ENCODE results near the gene ARIH2. TPM values are rescaled to one million over a fixed set of nuclear protein-coding genes. Genes with fewer than 3 reads are reported as not detected.

ARIH2 gene
- total and polyA plus RNA-seq, 2 of the 4 experiments (the other 2 are of a cell fraction): 62.3 to 93.7 TPM

DNA sequence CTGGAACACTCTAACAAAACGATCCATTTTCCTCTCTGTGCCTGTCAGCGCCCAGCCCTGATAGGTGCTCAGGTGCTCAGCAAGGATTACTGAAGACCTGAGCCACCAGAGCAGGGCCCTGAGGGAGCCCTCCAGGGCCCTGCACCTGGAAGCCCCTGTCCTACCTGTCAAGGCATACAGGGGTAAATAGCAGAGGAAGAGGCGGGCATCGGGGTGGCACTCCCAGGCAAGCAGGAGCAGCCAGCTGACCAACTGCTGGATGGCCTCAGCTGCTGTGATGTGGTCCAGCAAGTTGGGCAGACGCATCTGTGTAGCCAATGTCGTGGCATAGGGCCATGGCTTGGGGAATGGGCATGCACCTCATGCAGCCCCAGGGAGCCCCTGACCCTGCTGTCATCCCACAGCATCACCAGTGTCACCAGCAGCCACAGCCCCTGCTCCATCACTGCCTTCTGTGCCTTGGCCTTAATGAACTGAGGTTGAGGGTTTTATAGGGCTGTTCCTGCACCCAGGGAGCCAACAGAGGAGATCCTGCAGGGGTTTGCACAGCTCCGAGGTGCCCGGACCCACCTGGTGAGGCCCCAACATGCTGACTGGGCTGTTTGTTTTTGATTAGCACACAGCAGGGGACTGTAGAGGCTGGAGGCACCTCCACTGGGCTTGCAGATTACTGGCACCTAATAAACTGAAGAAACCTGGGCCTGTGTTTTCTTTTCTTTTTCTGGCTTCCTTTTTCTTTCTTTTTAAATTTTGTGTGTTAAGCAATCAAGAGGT lies 80.6 kb downstream of the ARIH2 start (continued):
- TF ChIP-seq, protein P1, sequence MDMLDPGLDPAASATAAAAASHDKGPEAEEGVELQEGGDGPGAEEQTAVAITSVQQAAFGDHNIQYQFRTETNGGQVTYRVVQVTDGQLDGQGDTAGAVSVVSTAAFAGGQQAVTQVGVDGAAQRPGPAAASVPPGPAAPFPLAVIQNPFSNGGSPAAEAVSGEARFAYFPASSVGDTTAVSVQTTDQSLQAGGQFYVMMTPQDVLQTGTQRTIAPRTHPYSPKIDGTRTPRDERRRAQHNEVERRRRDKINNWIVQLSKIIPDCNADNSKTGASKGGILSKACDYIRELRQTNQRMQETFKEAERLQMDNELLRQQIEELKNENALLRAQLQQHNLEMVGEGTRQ (IDR thresholded peaks at IDR 0.05; ENCODE audit: low read depth, low read length): no peak
- no peak for TF ChIP-seq CEBPB (IDR thresholded peaks at IDR 0.05; ENCODE audit: low read depth, low read length)
- TF ChIP-seq MXI1 (IDR thresholded peaks at IDR 0.05; ENCODE audit: borderline replicate concordance, low read depth, low read length): no peak
- TF ChIP-seq FOS (IDR thresholded peaks at IDR 0.05; ENCODE audit: low read depth, low read length): no peak

DNA sequence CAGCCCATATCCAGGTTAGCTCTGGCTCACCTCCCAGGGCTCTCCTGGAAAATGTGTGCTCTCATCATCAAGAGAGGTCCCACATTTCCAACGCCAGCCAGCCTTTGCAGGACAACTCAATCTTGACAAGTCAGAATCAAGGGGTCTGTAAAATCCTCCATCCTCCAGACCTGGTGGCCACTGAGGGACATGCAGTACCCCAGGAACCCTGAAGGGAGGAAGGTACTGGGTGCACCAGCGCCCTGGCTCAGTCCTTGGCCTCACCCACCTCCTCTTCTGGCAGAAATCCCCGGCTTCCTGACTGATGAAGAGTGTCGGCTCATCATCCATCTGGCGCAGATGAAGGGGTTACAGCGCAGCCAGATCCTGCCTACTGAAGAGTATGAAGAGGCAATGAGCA lies 82.5 kb downstream of the ARIH2 start:
- no peak overlapping the region for H4K5ac ChIP-seq (ENCODE audit: low read depth, low read length)
- no peak overlapping the region for H3K27ac ChIP-seq (ENCODE audit: insufficient read depth, low read length)
- H3K27me3 ChIP-seq (ENCODE audit: control insufficient read depth, insufficient read depth, low read length): no peaks in the 10 kb centered on the region
- no peak overlapping the region for H2BK5ac ChIP-seq (ENCODE audit: low read depth, low read length, poor library complexity, severe bottlenecking)
- in situ Hi-C loops (cut with MboI; ENCODE audit: low sequenced_read_pairs): no loop called here
- CTCF ChIA-PET: no interaction called here
- no peak overlapping the region for H2AK5ac ChIP-seq (ENCODE audit: low read depth, low read length)
- no peaks in the 10 kb centered on the region; the same call in 1 of the 2 replicates for H4K20me1 ChIP-seq (ENCODE audit: insufficient read depth, low read length)
- DNase-seq (no peak), ATAC-seq (ENCODE audit: low read depth) (no peak)
- H2BK15ac ChIP-seq (ENCODE audit: low read depth, low read length): no peak overlapping the region
- peaks cover 6% of the 10 kb centered on the region; the same call in 1 of the 2 replicates for H3K36me3 ChIP-seq (ENCODE audit: control insufficient read depth, insufficient read depth, low read length)
- no peak overlapping the region for H3K56ac ChIP-seq (ENCODE audit: extremely low read depth, insufficient read depth, low read length)
- H3K9me1 ChIP-seq (ENCODE audit: insufficient read depth, low read length): peaks cover 14% of the 10 kb centered on the region
- 80% methylated on average over 1 of the region's 6 CpGs; no CpG with 5 or more reads in 1 of the 2 experiments for WGBS, 2 experiments (ENCODE audit: extremely low coverage in 2 of 2, insufficient read length in 1 of 2)
- dilution Hi-C loops (cut with HindIII; ENCODE audit: low sequenced_read_pairs, unreplicated experiment): no loop called here
- TF ChIP-seq, protein P2, sequence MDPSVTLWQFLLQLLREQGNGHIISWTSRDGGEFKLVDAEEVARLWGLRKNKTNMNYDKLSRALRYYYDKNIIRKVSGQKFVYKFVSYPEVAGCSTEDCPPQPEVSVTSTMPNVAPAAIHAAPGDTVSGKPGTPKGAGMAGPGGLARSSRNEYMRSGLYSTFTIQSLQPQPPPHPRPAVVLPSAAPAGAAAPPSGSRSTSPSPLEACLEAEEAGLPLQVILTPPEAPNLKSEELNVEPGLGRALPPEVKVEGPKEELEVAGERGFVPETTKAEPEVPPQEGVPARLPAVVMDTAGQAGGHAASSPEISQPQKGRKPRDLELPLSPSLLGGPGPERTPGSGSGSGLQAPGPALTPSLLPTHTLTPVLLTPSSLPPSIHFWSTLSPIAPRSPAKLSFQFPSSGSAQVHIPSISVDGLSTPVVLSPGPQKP (IDR thresholded peaks at IDR 0.05; ENCODE audit: borderline replicate concordance, low read depth, low read length): no peak
- TF ChIP-seq RFX5 (IDR thresholded peaks at IDR 0.05; ENCODE audit: low read depth, low read length): no peak
- TF ChIP-seq BHLHE40 (IDR thresholded peaks at IDR 0.05; ENCODE audit: low read depth, low read length): no peak
- TF ChIP-seq, protein P3, sequence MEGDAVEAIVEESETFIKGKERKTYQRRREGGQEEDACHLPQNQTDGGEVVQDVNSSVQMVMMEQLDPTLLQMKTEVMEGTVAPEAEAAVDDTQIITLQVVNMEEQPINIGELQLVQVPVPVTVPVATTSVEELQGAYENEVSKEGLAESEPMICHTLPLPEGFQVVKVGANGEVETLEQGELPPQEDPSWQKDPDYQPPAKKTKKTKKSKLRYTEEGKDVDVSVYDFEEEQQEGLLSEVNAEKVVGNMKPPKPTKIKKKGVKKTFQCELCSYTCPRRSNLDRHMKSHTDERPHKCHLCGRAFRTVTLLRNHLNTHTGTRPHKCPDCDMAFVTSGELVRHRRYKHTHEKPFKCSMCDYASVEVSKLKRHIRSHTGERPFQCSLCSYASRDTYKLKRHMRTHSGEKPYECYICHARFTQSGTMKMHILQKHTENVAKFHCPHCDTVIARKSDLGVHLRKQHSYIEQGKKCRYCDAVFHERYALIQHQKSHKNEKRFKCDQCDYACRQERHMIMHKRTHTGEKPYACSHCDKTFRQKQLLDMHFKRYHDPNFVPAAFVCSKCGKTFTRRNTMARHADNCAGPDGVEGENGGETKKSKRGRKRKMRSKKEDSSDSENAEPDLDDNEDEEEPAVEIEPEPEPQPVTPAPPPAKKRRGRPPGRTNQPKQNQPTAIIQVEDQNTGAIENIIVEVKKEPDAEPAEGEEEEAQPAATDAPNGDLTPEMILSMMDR (conservative IDR thresholded peaks at IDR 0.05; ENCODE audit: low read depth, low read length): no peak
- H4K8ac ChIP-seq (ENCODE audit: low read depth in 2 of 2, low read length in 2 of 2): no peak overlapping the region
- no peak overlapping the region for H4K91ac ChIP-seq (ENCODE audit: insufficient read depth, low read depth, low read length)
- POLR2A ChIA-PET (ENCODE audit: unreplicated experiment): no interaction called here
- H3K79me1 ChIP-seq (ENCODE audit: low read depth in 1 of 2, low read length in 2 of 2): peaks cover 22 to 38% of the 10 kb centered on the region in 2 experiments; a peak in 3 of 4 replicates
- peaks cover 2% of the 10 kb centered on the region for H3K4me1 ChIP-seq (ENCODE audit: control insufficient read depth, insufficient read depth, low read length)
- H3K18ac ChIP-seq (ENCODE audit: low read depth, low read length): no peak overlapping the region
- H2BK20ac ChIP-seq (ENCODE audit: low read depth, low read length): no peak overlapping the region
- BruUV-seq (replicated peaks): no TSS peak
- peak overlapping the region; percentile 36 for H2AFZ ChIP-seq (replicated peaks; ENCODE audit: low read length, poor library complexity)
- no peak overlapping the region for H3K4me2 ChIP-seq (ENCODE audit: low read depth, low read length)
- no peaks in the 10 kb centered on the region for H3K9me3 ChIP-seq (ENCODE audit: control insufficient read depth, insufficient read depth, low read length)
- intact Hi-C loops (cut with micrococcal nuclease): no loop called here
- no peak overlapping the region for H2BK120ac ChIP-seq (ENCODE audit: low read depth, low read length)
- H3K4me3 ChIP-seq (ENCODE audit: insufficient read depth, low read depth, low read length): no peak overlapping the region
- no peak overlapping the region for H3K4ac ChIP-seq (ENCODE audit: low read depth, low read length)
- H3K14ac ChIP-seq (replicated peaks; ENCODE audit: low read depth, low read length): no peak overlapping the region
- H3K9ac ChIP-seq (ENCODE audit: low read depth, low read length): no peak overlapping the region
- H3K23ac ChIP-seq (ENCODE audit: low read depth, low read length): no peak overlapping the region
- peak overlapping the region; percentile 3 for H2AK9ac ChIP-seq (replicated peaks; ENCODE audit: low read depth, low read length, poor library complexity)

All from IMR-90 (cell line).